Amygdala (tissue), 56 donors: ENCODE measurements around the gene RGS12.
A peak's percentile ranks its signal among the peaks of the same experiment; 100 is the strongest.

ENCODE experiments used
- DNase-seq, 56 donors: peaks; one replicate each; lab custom pipeline; 2025; lab: John Stamatoyannopoulos, UW

RGS12 gene

GRCh38 chr4:3292571-3293400, at the start of gene RGS12:
Gene RGS12 (plus strand): TSS chr4:3293021. CDS start chr4:3316171, 23,150 bp downstream.
- DNase-seq: peak; percentile 40 to 98 (median 93)

GRCh38 chr4:3243136-3243780, 49.6 kb upstream of the RGS12 start:
- no peak for DNase-seq

- DNase-seq: no peak
Measured at GRCh38 chr4:3244002-3244401, 48.8 kb upstream of the RGS12 start.

GRCh38 chr4:3244747-3245146, 48.1 kb upstream of the RGS12 start:
- DNase-seq: no peak

- no peak for DNase-seq
Measured at GRCh38 chr4:3245676-3246075, 47.1 kb upstream of the RGS12 start.

- no peak for DNase-seq
Measured at GRCh38 chr4:3246458-3247398, 46.1 kb upstream of the RGS12 start.

- no peak for DNase-seq
Measured at GRCh38 chr4:3247399-3248177, 45.2 kb upstream of the RGS12 start.

DNA sequence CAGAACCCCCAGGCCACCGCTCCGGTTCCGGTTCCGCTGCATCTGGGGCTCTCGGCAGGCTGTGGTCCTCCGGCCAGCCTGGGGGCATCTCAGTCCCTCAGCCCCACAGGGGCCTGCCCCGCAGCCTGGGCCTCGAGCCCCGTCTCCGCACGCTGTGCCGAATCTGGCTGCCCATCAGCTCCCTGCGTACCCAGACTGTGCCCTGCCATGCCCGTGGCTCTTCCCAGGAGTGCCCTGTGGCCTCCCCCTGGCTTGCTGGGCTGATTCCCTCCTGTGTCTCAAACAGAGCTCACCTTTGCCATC, 44.7 kb upstream of the RGS12 start:
- no peak for DNase-seq

DNA sequence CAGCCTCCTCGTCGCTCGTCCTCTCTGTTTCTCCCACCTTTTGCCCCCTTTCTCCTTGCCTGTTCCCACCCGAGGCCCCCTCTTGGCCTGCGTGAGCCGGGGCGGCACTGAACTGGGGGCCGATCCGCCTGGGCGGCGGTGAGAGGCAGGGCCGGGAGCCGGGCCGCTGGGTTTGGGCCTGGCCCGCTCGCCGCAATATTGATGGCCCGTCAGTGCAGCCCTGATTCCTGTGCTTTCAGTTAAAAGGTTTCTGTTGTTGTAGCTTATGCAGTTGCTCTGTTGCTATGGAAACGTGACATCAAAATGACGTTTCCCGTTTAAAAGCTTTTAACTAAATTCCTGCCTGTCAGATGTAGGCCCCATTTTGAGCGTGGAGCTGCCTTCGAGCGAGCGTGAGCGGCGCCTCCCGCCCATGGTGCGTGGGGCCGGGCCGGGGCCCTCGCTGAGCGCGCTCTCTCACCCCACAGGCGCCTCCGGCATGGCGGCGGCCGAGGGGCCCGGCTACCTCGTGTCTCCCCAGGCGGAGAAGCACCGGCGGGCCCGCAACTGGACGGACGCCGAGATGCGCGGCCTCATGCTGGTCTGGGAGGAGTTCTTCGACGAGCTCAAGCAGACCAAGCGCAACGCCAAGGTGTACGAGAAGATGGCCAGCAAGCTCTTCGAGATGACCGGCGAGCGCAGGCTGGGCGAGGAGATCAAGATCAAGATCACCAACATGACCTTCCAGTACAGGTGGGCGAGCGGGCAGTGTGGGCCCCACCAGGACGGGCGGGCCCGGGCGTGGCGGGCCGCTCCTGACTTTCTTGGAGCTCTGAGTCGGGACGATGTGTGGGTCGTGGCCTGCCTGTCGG, 43.8 kb upstream of the RGS12 start, which contains the start of gene MSANTD1:
Gene MSANTD1 (plus strand): TSS at position 349 of the 851 bp plus-strand sequence. CDS start 64 bp downstream, at position 413.
- DNase-seq: peak in 1 of 56 donors; percentile 21

- no peak for DNase-seq
Measured at GRCh38 chr4:3249711-3250437, 42.9 kb upstream of the RGS12 start.

- no peak for DNase-seq
Measured at GRCh38 chr4:3250438-3250955, 42.3 kb upstream of the RGS12 start.

DNA sequence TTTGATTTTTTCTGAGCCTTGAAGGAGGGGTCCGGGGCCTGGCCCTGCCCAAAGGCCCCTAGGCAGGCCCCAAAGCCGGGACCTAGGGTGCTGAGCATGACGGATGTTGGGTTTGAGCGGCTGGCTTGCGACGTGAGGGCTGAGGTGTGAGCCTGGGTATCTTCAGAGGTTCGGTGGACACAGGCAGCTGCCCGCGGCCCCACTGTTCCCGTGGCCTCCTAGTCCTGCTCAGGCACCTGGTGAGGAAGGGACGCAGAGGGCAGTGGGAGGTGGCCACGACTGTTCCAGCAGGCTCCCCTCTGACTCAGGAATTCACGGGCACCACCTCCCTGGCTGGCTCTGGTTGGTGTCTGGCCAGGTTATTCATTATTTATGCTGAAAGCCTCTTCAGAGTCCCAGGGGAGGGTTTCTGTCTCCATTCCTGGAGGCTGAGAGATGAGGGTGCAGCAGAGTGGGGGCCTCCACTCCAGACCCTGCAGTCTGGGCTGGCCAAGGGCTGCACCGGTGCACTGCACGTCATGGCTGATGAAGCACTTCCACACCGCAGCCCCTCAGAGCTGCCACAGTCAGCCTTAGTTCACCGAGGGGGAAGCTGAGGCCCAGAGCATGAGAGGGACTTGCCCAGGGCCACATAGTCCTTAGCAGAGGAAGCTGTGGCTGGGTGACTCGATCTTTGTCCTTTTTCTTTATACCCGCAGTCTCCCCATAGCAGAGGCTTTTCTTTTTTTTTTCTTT, 41.7 kb upstream of the RGS12 start:
- DNase-seq: no peak

- no peak for DNase-seq
Measured at GRCh38 chr4:3251691-3252479, 40.9 kb upstream of the RGS12 start.

DNA sequence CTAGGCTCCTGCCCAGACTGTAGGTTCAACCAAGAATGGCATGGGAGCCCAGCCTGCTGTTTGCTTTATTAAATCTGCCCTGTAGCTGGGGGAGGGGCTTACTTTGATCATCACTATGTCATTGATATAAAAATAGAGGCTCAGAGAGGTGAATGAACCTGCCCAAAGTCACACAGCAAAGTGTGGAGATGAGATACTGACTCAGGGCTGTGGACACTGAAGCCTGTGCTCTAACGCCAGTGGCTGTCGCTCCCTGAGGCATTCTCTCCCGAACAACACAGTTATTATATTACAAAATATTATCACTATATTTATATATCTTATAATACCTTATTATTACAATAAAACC, 40.4 kb upstream of the RGS12 start:
- no peak for DNase-seq

DNA sequence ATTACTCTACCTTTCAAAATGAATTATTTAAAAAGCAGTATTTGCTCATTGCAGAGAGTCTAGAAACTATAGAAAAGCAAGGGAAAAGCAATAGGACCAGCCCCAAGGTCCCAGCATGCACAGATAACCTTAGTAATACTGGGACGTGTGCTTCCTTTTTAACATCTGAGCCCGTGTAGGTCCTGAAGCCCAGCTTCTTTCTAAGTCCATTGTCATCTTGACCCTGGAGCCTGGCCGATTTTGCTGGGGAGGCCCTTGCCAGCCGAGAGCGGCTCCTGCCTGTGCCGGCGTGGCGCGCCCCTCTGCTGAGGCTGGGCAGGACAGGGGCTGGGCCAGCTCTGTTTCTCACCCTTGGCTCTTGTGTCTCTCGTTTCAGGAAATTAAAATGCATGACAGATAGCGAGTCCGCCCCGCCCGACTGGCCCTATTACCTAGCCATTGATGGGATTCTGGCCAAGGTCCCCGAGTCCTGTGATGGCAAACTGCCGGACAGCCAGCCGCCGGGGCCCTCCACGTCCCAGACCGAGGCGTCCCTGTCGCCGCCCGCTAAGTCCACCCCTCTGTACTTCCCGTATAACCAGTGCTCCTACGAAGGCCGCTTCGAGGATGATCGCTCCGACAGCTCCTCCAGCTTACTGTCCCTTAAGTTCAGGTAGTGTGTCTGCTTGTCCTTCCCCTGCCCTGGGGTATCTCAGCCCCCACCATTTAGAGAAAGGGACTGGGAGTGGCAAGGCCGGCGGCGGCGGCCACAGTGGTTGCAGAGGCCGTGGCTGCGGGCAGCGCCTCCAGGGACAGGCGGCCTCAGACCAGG, 39.8 kb upstream of the RGS12 start:
- DNase-seq: no peak

DNA sequence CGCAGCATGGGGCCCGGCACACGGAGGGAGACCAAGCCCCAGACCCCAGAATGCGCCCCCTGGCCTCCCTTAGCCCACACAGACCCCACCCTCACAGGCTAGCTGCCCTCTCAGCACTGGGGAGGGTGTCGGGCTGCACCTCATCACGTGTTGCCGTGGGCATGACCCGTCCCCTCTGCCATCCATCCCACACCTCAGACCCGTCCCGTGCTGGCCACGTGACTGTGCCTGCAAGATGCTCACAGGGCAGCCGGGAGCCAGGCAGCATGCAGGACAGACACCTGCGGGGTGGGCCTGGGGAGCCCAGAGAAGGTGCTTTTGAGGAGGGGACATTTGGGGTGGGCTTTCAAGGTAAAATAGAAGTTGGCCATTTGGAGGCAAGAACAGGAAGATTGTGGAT, 39.0 kb upstream of the RGS12 start:
- DNase-seq: no peak
